Astrocyte (in vitro differentiated cells and primary cell): ENCODE measurements around the gene PEPD.

ENCODE experiments used
- CTCF ChIP-seq: IDR thresholded peaks from 2 replicates; pipeline ENCODE4 v1.5.1; 2011; ENCODE audit warnings: low read depth, mild to moderate bottlenecking, inconsistent platforms, low read length, moderate library complexity; ENCODE audit not compliant: insufficient read depth
- EZH2 ChIP-seq: IDR thresholded peaks from 2 replicates; pipeline ENCODE4 v1.6.1; 2012; ENCODE audit warnings: mild to moderate bottlenecking, low read length, inconsistent platforms; ENCODE audit not compliant: insufficient read depth

- TF ChIP-seq CTCF (no peak), EZH2 (no peak)
Measured at GRCh38 chr19:33376941-33377557, 144.5 kb downstream of the PEPD start.
